ENCODE measurements around the gene LDLRAD3. TPM values are rescaled to one million over a fixed set of nuclear protein-coding genes. Genes with fewer than 3 reads are reported as not detected.

Gene LDLRAD3
- total RNA-seq, 1 experiment from 2014 or later: 19.0 TPM

GRCh38 chr11:36240801-36241200 is 296.9 kb downstream of the LDLRAD3 start (continued):
- TF ChIP-seq EZH2 (IDR thresholded peaks at IDR 0.05): no peak

- DNase-seq (ENCODE audit: low read depth, low spot score) (no peak), ATAC-seq (no peak)
- no peaks in the 10 kb centered on the region for H3K9me3 ChIP-seq (ENCODE audit: control insufficient read depth in 1 of 2, insufficient read depth in 1 of 2, low read depth in 1 of 2, low read length in 2 of 2)
- H3K4me2 ChIP-seq (ENCODE audit: low read length): no peak overlapping the region
- TF ChIP-seq RAD21 (IDR thresholded peaks at IDR 0.05; ENCODE audit: low read depth) (no peak), CBX3 (IDR thresholded peaks at IDR 0.05; ENCODE audit: low read depth) (no peak), CEBPB (IDR thresholded peaks at IDR 0.05; ENCODE audit: low read depth) (no peak), EGR1 (IDR thresholded peaks at IDR 0.05; ENCODE audit: low read depth) (no peak), POLR2A (IDR thresholded peaks at IDR 0.05; ENCODE audit: borderline replicate concordance, extremely low read depth, insufficient read depth, insufficient read length) (no peak), EZH2phosphoT487 (IDR thresholded peaks at IDR 0.05; ENCODE audit: borderline replicate concordance) (no peak), ZNF274 (IDR thresholded peaks at IDR 0.05; ENCODE audit: low read depth, low read length) (no peak), SIN3A (IDR thresholded peaks at IDR 0.05; ENCODE audit: low read depth) (no peak), SRF (IDR thresholded peaks at IDR 0.05; ENCODE audit: low read depth) (no peak), ZBTB33 (IDR thresholded peaks at IDR 0.05; ENCODE audit: extremely low read depth, insufficient replicate concordance, low read length) (no peak), ZFX (IDR thresholded peaks at IDR 0.05) (no peak), POLR2AphosphoS5 (IDR thresholded peaks at IDR 0.05; ENCODE audit: low read depth, low read length) (no peak), TCF7L2 (IDR thresholded peaks at IDR 0.05; ENCODE audit: borderline replicate concordance, extremely low read depth, insufficient read depth, insufficient read length) (no peak), EZH2 (IDR thresholded peaks at IDR 0.05) (no peak), YY1 (IDR thresholded peaks at IDR 0.05; ENCODE audit: extremely low read depth, insufficient replicate concordance, low read depth, low read length) (no peak), FOSL1 (IDR thresholded peaks at IDR 0.05; ENCODE audit: low read depth) (no peak), JUND (IDR thresholded peaks at IDR 0.05) (no peak)
- TF ChIP-seq, protein P1, sequence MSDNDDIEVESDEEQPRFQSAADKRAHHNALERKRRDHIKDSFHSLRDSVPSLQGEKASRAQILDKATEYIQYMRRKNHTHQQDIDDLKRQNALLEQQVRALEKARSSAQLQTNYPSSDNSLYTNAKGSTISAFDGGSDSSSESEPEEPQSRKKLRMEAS (IDR thresholded peaks at IDR 0.05): no peak
- TF ChIP-seq, protein P2, sequence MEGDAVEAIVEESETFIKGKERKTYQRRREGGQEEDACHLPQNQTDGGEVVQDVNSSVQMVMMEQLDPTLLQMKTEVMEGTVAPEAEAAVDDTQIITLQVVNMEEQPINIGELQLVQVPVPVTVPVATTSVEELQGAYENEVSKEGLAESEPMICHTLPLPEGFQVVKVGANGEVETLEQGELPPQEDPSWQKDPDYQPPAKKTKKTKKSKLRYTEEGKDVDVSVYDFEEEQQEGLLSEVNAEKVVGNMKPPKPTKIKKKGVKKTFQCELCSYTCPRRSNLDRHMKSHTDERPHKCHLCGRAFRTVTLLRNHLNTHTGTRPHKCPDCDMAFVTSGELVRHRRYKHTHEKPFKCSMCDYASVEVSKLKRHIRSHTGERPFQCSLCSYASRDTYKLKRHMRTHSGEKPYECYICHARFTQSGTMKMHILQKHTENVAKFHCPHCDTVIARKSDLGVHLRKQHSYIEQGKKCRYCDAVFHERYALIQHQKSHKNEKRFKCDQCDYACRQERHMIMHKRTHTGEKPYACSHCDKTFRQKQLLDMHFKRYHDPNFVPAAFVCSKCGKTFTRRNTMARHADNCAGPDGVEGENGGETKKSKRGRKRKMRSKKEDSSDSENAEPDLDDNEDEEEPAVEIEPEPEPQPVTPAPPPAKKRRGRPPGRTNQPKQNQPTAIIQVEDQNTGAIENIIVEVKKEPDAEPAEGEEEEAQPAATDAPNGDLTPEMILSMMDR (IDR thresholded peaks at IDR 0.05 in 2 of 3, conservative IDR thresholded peaks at IDR 0.05 in 1 of 3; ENCODE audit: borderline replicate concordance in 1 of 3, insufficient read depth in 1 of 3, low read depth in 2 of 3, low read length in 2 of 3): no peak
- TF ChIP-seq, protein P3, sequence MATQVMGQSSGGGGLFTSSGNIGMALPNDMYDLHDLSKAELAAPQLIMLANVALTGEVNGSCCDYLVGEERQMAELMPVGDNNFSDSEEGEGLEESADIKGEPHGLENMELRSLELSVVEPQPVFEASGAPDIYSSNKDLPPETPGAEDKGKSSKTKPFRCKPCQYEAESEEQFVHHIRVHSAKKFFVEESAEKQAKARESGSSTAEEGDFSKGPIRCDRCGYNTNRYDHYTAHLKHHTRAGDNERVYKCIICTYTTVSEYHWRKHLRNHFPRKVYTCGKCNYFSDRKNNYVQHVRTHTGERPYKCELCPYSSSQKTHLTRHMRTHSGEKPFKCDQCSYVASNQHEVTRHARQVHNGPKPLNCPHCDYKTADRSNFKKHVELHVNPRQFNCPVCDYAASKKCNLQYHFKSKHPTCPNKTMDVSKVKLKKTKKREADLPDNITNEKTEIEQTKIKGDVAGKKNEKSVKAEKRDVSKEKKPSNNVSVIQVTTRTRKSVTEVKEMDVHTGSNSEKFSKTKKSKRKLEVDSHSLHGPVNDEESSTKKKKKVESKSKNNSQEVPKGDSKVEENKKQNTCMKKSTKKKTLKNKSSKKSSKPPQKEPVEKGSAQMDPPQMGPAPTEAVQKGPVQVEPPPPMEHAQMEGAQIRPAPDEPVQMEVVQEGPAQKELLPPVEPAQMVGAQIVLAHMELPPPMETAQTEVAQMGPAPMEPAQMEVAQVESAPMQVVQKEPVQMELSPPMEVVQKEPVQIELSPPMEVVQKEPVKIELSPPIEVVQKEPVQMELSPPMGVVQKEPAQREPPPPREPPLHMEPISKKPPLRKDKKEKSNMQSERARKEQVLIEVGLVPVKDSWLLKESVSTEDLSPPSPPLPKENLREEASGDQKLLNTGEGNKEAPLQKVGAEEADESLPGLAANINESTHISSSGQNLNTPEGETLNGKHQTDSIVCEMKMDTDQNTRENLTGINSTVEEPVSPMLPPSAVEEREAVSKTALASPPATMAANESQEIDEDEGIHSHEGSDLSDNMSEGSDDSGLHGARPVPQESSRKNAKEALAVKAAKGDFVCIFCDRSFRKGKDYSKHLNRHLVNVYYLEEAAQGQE (IDR thresholded peaks at IDR 0.05; ENCODE audit: low read depth): no peak
- no peaks in the 10 kb centered on the region for H3K27me3 ChIP-seq (ENCODE audit: insufficient read depth, low read length)
- no peaks in the 10 kb centered on the region for H4K20me1 ChIP-seq (ENCODE audit: insufficient read depth)
- BruUV-seq (replicated peaks): no TSS peak
- intact Hi-C loops (cut with micrococcal nuclease): no loop called here
- ChIA-PET RAD21 (ENCODE audit: low non-redundant PET in 1 of 2, low total read pairs in 2 of 2, uncharacterized antibody in 2 of 2, unreplicated experiment in 2 of 2) (no interaction called here), CTCF (no interaction called here), POLR2A (no interaction called here)
- H3K27ac ChIP-seq (ENCODE audit: low read depth, low read length): no peak overlapping the region
- no peaks in the 10 kb centered on the region for H3K9me2 ChIP-seq (ENCODE audit: insufficient read depth)
- H3K79me2 ChIP-seq (ENCODE audit: insufficient read depth, low read length): no peaks in the 10 kb centered on the region
- H3K4me3 ChIP-seq (replicated peaks in 1 of 2; ENCODE audit: low read depth in 1 of 2, low read length in 2 of 2): no peak overlapping the region
- no peaks in the 10 kb centered on the region for H3K4me1 ChIP-seq (ENCODE audit: control insufficient read depth in 1 of 2, insufficient read depth in 2 of 2, low read length in 2 of 2)
- H2AFZ ChIP-seq (ENCODE audit: low read depth, low read length, poor library complexity, severe bottlenecking): no peak overlapping the region
- H3K9ac ChIP-seq (ENCODE audit: low read length): no peak overlapping the region
- H3K36me3 ChIP-seq (ENCODE audit: control insufficient read depth in 1 of 2, insufficient read depth in 2 of 2, low read length in 2 of 2): no peaks in the 10 kb centered on the region
Observed at GRCh38 chr11:36241497-36241896, 297.6 kb downstream of the LDLRAD3 start.
